RKO (cell line): ENCODE results near the gene SLC37A1.

ENCODE experiments used
- DNase-seq: peaks from one replicate; pipeline ENCODE4 v3.0.0-alpha.2; 2016; ENCODE audit warnings: low spot score

The SLC37A1 gene

GRCh38 chr21:42527489-42528158, 14.0 kb downstream of the SLC37A1 start:
- no peak for DNase-seq

- no peak for DNase-seq
Observed at GRCh38 chr21:42530167-42530518, 16.5 kb downstream of the SLC37A1 start.

- no peak for DNase-seq
Observed at GRCh38 chr21:42531771-42532170, 18.1 kb downstream of the SLC37A1 start.

GRCh38 chr21:42532466-42533181, 19.0 kb downstream of the SLC37A1 start:
- no peak for DNase-seq

GRCh38 chr21:42533306-42533962, 19.8 kb downstream of the SLC37A1 start:
- no peak for DNase-seq

GRCh38 chr21:42533963-42534355, 20.3 kb downstream of the SLC37A1 start:
- no peak for DNase-seq

GRCh38 chr21:42534421-42535378, 21.0 kb downstream of the SLC37A1 start:
- DNase-seq, result no peak

- DNase-seq, result no peak
Observed at GRCh38 chr21:42535602-42536171, 22.0 kb downstream of the SLC37A1 start.

- DNase-seq, result no peak
Observed at GRCh38 chr21:42536601-42537000, 22.9 kb downstream of the SLC37A1 start.

- DNase-seq, result no peak
Observed at GRCh38 chr21:42537106-42537742, 23.6 kb downstream of the SLC37A1 start.

- no peak for DNase-seq
Observed at GRCh38 chr21:42538479-42539275, 25.0 kb downstream of the SLC37A1 start.

GRCh38 chr21:42539342-42539741, 25.7 kb downstream of the SLC37A1 start:
- no peak for DNase-seq

GRCh38 chr21:42539931-42540343, 26.3 kb downstream of the SLC37A1 start:
- DNase-seq, result no peak

GRCh38 chr21:42540396-42540795, 26.7 kb downstream of the SLC37A1 start:
- no peak for DNase-seq

- no peak for DNase-seq
Observed at GRCh38 chr21:42541174-42541573, 27.5 kb downstream of the SLC37A1 start.

GRCh38 chr21:42541618-42542017, 28.0 kb downstream of the SLC37A1 start:
- no peak for DNase-seq

GRCh38 chr21:42542196-42542595, 28.5 kb downstream of the SLC37A1 start:
- DNase-seq, result no peak

GRCh38 chr21:42542596-42542995, 28.9 kb downstream of the SLC37A1 start:
- no peak for DNase-seq

- no peak for DNase-seq
Observed at GRCh38 chr21:42543106-42543847, 29.6 kb downstream of the SLC37A1 start.

- no peak for DNase-seq
Observed at GRCh38 chr21:42544544-42544943, 30.9 kb downstream of the SLC37A1 start.
